H9 (cell line): ENCODE data around the gene NEDD4L. TPM values are rescaled to one million over a fixed set of nuclear protein-coding genes. Genes with fewer than 3 reads are reported as not detected.

ENCODE experiments used
- DNase-seq: peaks from one replicate; pipeline ENCODE4 v3.0.0-alpha.2; 2017
- H2AFZ ChIP-seq: one replicate; pipeline ENCODE4 v1.6.1; 2013; ENCODE audit warnings: mild to moderate bottlenecking, low read length, control low read depth, moderate library complexity
- H2AK5ac ChIP-seq: 2 replicates; pipeline ENCODE4 v1.6.1; 2013; ENCODE audit warnings: low read length, control low read depth, mixed read lengths; ENCODE audit not compliant: insufficient read length
- H2BK120ac ChIP-seq: one replicate; pipeline ENCODE4 v1.6.1; 2013; ENCODE audit warnings: low read depth, mild to moderate bottlenecking, low read length, control low read depth, inconsistent platforms; ENCODE audit not compliant: poor library complexity, severe bottlenecking
- H2BK12ac ChIP-seq: 2 replicates; pipeline ENCODE4 v1.6.1; 2013; ENCODE audit warnings: low read length, control low read depth, mixed read lengths, low read depth; ENCODE audit not compliant: insufficient read length
- H2BK15ac ChIP-seq: 2 replicates; pipeline ENCODE4 v1.6.1; 2013; ENCODE audit warnings: low read depth, low read length, control low read depth
- H2BK20ac ChIP-seq: one replicate; pipeline ENCODE4 v1.6.1; 2013; ENCODE audit warnings: low read depth, mild to moderate bottlenecking, low read length, control low read depth, inconsistent platforms; ENCODE audit not compliant: poor library complexity, severe bottlenecking
- H2BK5ac ChIP-seq: 2 replicates; pipeline ENCODE4 v1.6.1; 2013; ENCODE audit warnings: low read length, control low read depth, mixed read lengths; ENCODE audit not compliant: insufficient read length
- H3K14ac ChIP-seq: 2 replicates; pipeline ENCODE4 v1.6.1; 2013; ENCODE audit warnings: low read length, control low read depth; ENCODE audit not compliant: insufficient read depth
- H3K18ac ChIP-seq: 2 replicates; pipeline ENCODE4 v1.6.1; 2013; ENCODE audit warnings: low read depth, mild to moderate bottlenecking, mixed read lengths, low read length, control low read depth; ENCODE audit not compliant: insufficient read length
- H3K23ac ChIP-seq: 2 replicates; pipeline ENCODE4 v1.6.1; 2013; ENCODE audit warnings: low read length, control low read depth, mixed read lengths, low read depth; ENCODE audit not compliant: insufficient read length
- H3K23me2 ChIP-seq: 2 replicates; pipeline ENCODE4 v1.6.1; 2013; ENCODE audit warnings: low read depth, mild to moderate bottlenecking, mixed read lengths, low read length, control low read depth; ENCODE audit not compliant: insufficient read length, poor library complexity, severe bottlenecking
- H3K27ac ChIP-seq: 2 replicates; pipeline ENCODE4 v1.5.1; 2013; ENCODE audit warnings: low read length, control low read depth, mixed read lengths, low read depth; ENCODE audit not compliant: insufficient read length
- H3K27me3 ChIP-seq: 2 replicates; pipeline ENCODE4 v1.6.1; 2013; ENCODE audit warnings: low read length, control low read depth, inconsistent platforms; ENCODE audit not compliant: insufficient read depth
- H3K4ac ChIP-seq: 2 replicates; pipeline ENCODE4 v1.6.1; 2013; ENCODE audit warnings: low read depth, mild to moderate bottlenecking, control low read depth, inconsistent platforms, low read length, moderate library complexity
- H3K4me1 ChIP-seq: 2 replicates; pipeline ENCODE4 v1.6.1; 2013; ENCODE audit warnings: low read length, control low read depth, inconsistent platforms; ENCODE audit not compliant: insufficient read depth
- H3K4me2 ChIP-seq: 2 replicates; pipeline ENCODE4 v1.6.1; 2013; ENCODE audit warnings: low read length, control low read depth, mixed read lengths; ENCODE audit not compliant: insufficient read length, insufficient read depth
- H3K56ac ChIP-seq: 2 replicates; pipeline ENCODE4 v1.6.1; 2013; ENCODE audit warnings: low read depth, mild to moderate bottlenecking, mixed read lengths, low read length, control low read depth; ENCODE audit not compliant: insufficient read length
- H3K79me1 ChIP-seq: 2 replicates; pipeline ENCODE4 v1.6.1; 2013; ENCODE audit warnings: low read depth, mild to moderate bottlenecking, moderate library complexity, low read length, control low read depth, inconsistent platforms; ENCODE audit not compliant: insufficient read depth, poor library complexity, severe bottlenecking
- H3K79me2 ChIP-seq: 2 replicates; pipeline ENCODE4 v1.6.1; 2013; ENCODE audit warnings: low read length, control low read depth, inconsistent platforms; ENCODE audit not compliant: insufficient read depth
- H3K9ac ChIP-seq: 2 replicates; pipeline ENCODE4 v1.6.1; 2013; ENCODE audit warnings: low read length, control low read depth, mixed read lengths; ENCODE audit not compliant: insufficient read length; ENCODE audit errors: extremely low read depth
- H3K9me3 ChIP-seq: one replicate; pipeline ENCODE4 v1.6.1; 2013; ENCODE audit warnings: low read depth, low read length, inconsistent platforms; ENCODE audit not compliant: control insufficient read depth
- H3T11ph ChIP-seq: one replicate; pipeline ENCODE4 v1.6.1; 2013; ENCODE audit warnings: mild to moderate bottlenecking, low read length, control low read depth, inconsistent platforms
- H4K20me1 ChIP-seq: one replicate; pipeline ENCODE4 v1.6.1; 2013; ENCODE audit not compliant: control insufficient read depth, insufficient read length, insufficient read depth
- H4K5ac ChIP-seq: 2 replicates; pipeline ENCODE4 v1.6.1; 2013; ENCODE audit warnings: low read depth, mild to moderate bottlenecking, mixed read lengths, low read length, control low read depth; ENCODE audit not compliant: insufficient read length
- H4K8ac ChIP-seq: replicated peaks from 2 replicates; pipeline ENCODE4 v1.6.1; 2013; ENCODE audit warnings: low read length, control low read depth, mixed read lengths, low read depth; ENCODE audit not compliant: insufficient read length
- H4K91ac ChIP-seq: 2 replicates; pipeline ENCODE4 v1.6.1; 2013; ENCODE audit warnings: low read depth, mild to moderate bottlenecking, moderate library complexity, mixed read lengths, low read length, control low read depth; ENCODE audit not compliant: insufficient read length
- H3K27ac Mint-ChIP-seq, 3 experiments: 2 replicates in 2 of 3; 3 replicates in 1 of 3; pipeline ENCODE4 v1.8.0; 2020 to 2021; ENCODE audit warnings: mixed read lengths in 3 of 3, mild to moderate bottlenecking in 1 of 3, moderate library complexity in 1 of 3
- H3K27me3 Mint-ChIP-seq: 2 replicates; pipeline ENCODE4 v1.8.0; 2021; ENCODE audit warnings: low read depth, mild to moderate bottlenecking, moderate library complexity, mixed read lengths
- H3K36me3 Mint-ChIP-seq, 3 experiments: 2 replicates in 2 of 3; 3 replicates in 1 of 3; pipeline ENCODE4 v1.8.0; 2020 to 2021; ENCODE audit warnings: low read depth in 3 of 3, mixed read lengths in 3 of 3; ENCODE audit not compliant: insufficient read depth in 1 of 3
- H3K4me1 Mint-ChIP-seq, 2 experiments: 2 replicates each; pipeline ENCODE4 v1.8.0; 2020; ENCODE audit warnings: mixed read lengths in 2 of 2
- H3K4me3 Mint-ChIP-seq, 2 experiments: 2 replicates in 1 of 2; 3 replicates in 1 of 2; pipeline ENCODE4 v1.8.0; 2020 to 2021; ENCODE audit warnings: mild to moderate bottlenecking in 2 of 2, mixed read lengths in 2 of 2, moderate library complexity in 1 of 2
- H3K9me3 Mint-ChIP-seq, 2 experiments: 2 replicates in 1 of 2; 3 replicates in 1 of 2; pipeline ENCODE4 v1.8.0; 2020; ENCODE audit warnings: mild to moderate bottlenecking in 2 of 2, mixed read lengths in 2 of 2, moderate library complexity in 1 of 2
- WGBS: extraction: QIAGEN DNeasy Blood & Tissue Kit; methylation state at CpG from one replicate; pipeline ENCODE4 v1.1.7; 2013; ENCODE audit warnings: missing lambda C conversion rate, low lambda C conversion rate, mixed read lengths; ENCODE audit not compliant: insufficient read length; ENCODE audit errors: extremely low coverage; 5-methylcytosine and 5-hydroxymethylcytosine counted together
- total RNA-seq: library from RNA; stranded (reverse); gene quantifications from 2 replicates; pipeline ENCODE4 v1.2.1, GENCODE V29; 2021
- TF ChIP-seq, protein P1 (sequence below): fragments of 200-600 bp; sonication (generic); conservative IDR thresholded peaks from 3 replicates; pipeline ENCODE4 v1.8.0; 2021; ENCODE audit warnings: antibody characterized with exemption, mild to moderate bottlenecking

The NEDD4L gene
- total RNA-seq, 1 experiment from 2014 or later = 76.3 TPM

DNA sequence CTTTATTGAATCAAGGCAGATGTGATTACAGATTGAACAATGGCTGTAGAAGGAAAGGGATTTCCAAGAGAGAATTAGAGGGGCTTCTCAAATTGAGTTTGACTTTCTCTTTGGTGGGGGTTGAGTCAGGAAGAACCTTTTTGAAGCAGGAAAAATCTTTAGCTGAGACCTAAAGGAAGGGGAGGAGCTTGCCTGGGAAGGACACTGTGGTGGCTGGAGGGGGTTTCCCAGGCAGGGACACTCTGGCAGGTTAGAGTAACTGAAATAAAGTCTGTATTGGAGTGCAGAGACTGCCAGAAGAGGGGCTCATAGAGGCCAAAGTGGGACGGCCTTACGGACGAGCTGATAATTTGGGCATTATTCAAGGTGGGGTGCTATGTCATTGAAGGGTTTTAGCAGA is 69.3 kb downstream of the NEDD4L start:
- no peaks in the 10 kb centered on the region for H4K20me1 ChIP-seq
- Mint-ChIP-seq H3K27me3 (no peaks in the 10 kb centered on the region), H3K4me3 (no peak overlapping the region), H3K27ac (peak overlapping the region in 1 of 3 experiments; percentile 68; a peak in 2 of 7 replicates), H3K36me3 (0 out of 7 replicates have a peak, but pooled peaks cover 0 to 4% (median 0%) of the 10 kb centered on the region in 3 experiments), H3K4me1 (peaks cover 56 to 68% of the 10 kb centered on the region in 2 experiments), H3K9me3 (no peaks in the 10 kb centered on the region)
- H3T11ph ChIP-seq = no peak overlapping the region
- H3K23ac ChIP-seq = no peak overlapping the region
- no peak overlapping the region for H3K4me2 ChIP-seq
- no peak overlapping the region for H2BK12ac ChIP-seq
- TF ChIP-seq, protein P1, sequence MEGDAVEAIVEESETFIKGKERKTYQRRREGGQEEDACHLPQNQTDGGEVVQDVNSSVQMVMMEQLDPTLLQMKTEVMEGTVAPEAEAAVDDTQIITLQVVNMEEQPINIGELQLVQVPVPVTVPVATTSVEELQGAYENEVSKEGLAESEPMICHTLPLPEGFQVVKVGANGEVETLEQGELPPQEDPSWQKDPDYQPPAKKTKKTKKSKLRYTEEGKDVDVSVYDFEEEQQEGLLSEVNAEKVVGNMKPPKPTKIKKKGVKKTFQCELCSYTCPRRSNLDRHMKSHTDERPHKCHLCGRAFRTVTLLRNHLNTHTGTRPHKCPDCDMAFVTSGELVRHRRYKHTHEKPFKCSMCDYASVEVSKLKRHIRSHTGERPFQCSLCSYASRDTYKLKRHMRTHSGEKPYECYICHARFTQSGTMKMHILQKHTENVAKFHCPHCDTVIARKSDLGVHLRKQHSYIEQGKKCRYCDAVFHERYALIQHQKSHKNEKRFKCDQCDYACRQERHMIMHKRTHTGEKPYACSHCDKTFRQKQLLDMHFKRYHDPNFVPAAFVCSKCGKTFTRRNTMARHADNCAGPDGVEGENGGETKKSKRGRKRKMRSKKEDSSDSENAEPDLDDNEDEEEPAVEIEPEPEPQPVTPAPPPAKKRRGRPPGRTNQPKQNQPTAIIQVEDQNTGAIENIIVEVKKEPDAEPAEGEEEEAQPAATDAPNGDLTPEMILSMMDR = no peak
- no peaks in the 10 kb centered on the region for H3K9me3 ChIP-seq
- no peak for DNase-seq
- no peak overlapping the region for H2BK20ac ChIP-seq
- H2AFZ ChIP-seq = no peak overlapping the region
- no peak overlapping the region for H3K27ac ChIP-seq
- H4K8ac ChIP-seq = no peak overlapping the region
- H3K79me1 ChIP-seq = no peaks in the 10 kb centered on the region
- peaks cover 2% of the 10 kb centered on the region; the same call in 1 of the 2 replicates for H3K79me2 ChIP-seq
- WGBS = no CpG with 5 or more reads among the region's 3 CpGs
- no peak overlapping the region for H2AK5ac ChIP-seq
- peaks cover 7% of the 10 kb centered on the region; the same call in 1 of the 2 replicates for H3K4me1 ChIP-seq
- H2BK120ac ChIP-seq = no peak overlapping the region
- no peak overlapping the region for H4K91ac ChIP-seq
- H3K14ac ChIP-seq = no peak overlapping the region
- H3K18ac ChIP-seq = no peak overlapping the region
- no peaks in the 10 kb centered on the region for H3K27me3 ChIP-seq
- H3K9ac ChIP-seq = no peak overlapping the region
- H3K23me2 ChIP-seq = no peaks in the 10 kb centered on the region
- no peak overlapping the region for H4K5ac ChIP-seq
- H2BK5ac ChIP-seq = no peak overlapping the region
- no peak overlapping the region for H3K4ac ChIP-seq
- no peak overlapping the region for H2BK15ac ChIP-seq
- H3K56ac ChIP-seq = no peak overlapping the region
